RPMI7951 (cell line): ENCODE results near the gene URGCP. TPM values are rescaled to one million over a fixed set of nuclear protein-coding genes. Genes with fewer than 3 reads are reported as not detected.
A peak's percentile ranks its signal among the peaks of the same experiment; 100 is the strongest.
"Not testable (repeated sequence)": the region's sequence is repeated elsewhere in the genome, so short reads cannot be mapped to it uniquely, and the experiment has no call there.

ENCODE experiments used
- DNase-seq: peaks from one replicate; pipeline ENCODE4 v3.0.0-alpha.2; 2012; ENCODE audit warnings: low read depth
- total RNA-seq: library from RNA; depleted of rRNA; stranded (reverse); fragments of >200 nt; shearing (Covaris generic); gene quantifications from 2 replicates; pipeline ENCODE4 v1.2.3, GENCODE V29; 2014

The URGCP gene
- total RNA-seq, 1 experiment from 2014 or later, result 29.4 TPM

- DNase-seq, result no peak
Measured at GRCh38 chr7:43914795-43915194, 8.4 kb upstream of the URGCP start.

DNA sequence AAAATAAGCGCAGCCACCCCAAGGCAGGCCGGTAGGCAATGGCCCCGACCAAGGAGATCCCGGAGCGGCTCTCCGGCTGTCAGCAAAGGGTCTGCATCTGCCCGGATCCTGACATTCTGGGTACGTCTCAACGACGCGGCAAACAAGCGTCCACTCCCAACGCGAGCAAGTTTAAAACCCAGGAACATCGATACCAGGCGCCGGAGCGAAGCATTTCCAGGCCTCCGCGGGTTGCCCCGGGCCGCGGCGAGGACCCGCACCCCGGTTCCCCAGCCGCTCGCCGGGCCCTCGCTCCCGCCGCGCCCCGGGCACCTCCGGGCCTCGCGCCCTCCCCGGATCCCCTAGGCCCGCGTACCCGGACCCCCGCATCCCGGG is 453 bp downstream of the URGCP start:
- DNase-seq, result peak; percentile 50

GRCh38 chr7:43905209-43905946 is 1.0 kb downstream of the URGCP start:
- DNase-seq, result peak; percentile 84

DNA sequence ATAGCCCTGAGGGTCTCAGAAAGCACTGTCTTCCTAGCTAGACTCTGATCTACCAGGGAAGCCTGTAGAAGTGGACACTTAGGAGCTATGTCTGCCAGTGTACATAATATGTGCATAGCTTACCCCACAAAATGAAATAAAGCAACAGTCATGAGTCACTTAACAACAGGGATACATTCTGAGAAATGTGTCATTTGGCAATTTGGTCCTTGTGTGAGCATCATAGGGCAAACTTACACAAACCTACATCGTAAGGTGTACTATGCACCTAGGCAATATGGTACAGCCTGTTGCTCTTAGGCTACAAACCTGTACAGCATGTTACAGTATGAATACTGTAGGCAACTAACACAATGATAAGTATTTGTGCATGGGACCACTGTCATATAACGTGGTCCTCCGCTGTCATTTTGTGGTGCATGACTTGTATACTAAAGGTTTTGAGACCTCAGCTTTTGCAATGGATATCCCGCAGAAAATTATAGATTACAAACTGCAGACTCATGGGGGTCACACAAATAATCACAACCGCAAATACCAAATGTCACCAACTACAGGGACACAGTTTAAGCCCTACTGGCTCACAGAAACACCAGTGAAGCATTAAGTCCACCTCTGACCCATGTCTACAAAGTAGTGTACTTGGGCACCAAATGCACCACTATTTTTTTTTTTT is 1.7 kb downstream of the URGCP start:
- DNase-seq, result peak; percentile 46

GRCh38 chr7:43902542-43903054 is 3.8 kb downstream of the URGCP start:
- DNase-seq, result no peak

GRCh38 chr7:43898571-43898970 is 7.8 kb downstream of the URGCP start:
- not testable (repeated sequence) for DNase-seq

- DNase-seq, result no peak
Measured at GRCh38 chr7:43895847-43896415, 10.5 kb downstream of the URGCP start.

DNA sequence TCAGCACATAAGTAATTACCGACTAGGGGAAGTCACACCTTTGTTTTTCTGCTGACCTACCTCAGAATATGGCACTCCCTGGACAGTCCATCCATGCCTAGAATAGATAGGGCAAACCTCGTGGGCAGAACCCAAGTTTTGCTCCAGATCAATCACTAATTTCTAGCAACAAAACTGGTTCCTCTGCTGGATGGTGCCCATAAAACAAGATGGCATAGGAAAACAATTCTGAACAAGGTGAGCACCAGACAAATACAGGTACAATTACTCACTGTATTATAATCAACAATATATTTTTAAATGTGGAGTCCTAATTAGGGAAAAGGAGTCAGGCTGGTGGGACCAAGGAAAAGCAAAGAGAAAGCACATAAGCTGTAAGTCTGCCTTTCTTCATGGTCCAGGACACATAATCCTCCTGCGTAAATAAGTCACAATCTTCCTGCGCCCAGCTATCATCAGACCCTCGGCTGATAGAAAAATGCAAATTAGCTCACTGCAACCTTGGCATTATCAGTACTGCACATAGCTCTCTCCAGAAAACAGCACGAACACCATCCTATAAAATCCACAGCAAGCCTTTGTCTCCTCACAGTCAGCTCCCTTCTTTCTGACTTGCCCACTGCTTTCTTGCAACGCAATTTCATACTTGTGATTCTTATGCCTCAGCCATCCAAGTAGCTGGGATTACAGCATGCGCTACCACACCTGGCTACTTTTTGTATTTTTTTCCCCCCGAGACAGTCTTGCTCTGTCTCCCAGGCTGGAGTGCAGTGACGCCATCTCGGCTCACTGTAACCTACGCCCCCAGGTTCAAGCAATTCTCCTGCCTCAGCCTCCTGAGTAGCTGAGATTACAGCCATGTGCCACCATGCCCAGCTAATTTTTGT is 15.1 kb downstream of the URGCP start:
- DNase-seq, result no peak

DNA sequence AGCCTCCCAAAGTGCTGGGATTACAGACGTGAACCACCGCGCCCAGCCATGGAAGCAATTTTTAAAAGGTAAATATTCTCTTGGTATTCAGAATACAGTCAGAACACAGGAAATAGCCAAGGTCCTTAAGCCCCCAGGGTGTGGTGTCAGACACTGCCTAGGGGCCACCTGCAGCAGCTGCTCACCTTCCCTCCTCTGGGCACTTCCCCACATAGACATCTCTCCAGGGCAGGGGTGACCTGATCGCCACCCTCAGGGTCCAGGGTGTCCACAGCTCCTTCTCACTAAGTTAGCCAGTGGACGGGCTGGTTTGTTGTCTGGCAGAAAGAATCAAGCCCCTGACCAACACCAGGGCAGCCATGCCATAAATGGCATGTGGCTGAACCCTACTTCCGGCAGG is 15.9 kb downstream of the URGCP start:
- no peak for DNase-seq

GRCh38 chr7:43888993-43889945 is 17.1 kb downstream of the URGCP start:
- DNase-seq, result peak; percentile 56

- no peak for DNase-seq
Measured at GRCh38 chr7:43884617-43885016, 21.8 kb downstream of the URGCP start.

GRCh38 chr7:43884209-43884608 is 22.2 kb downstream of the URGCP start:
- peak; percentile 46 for DNase-seq

- DNase-seq, result peak; percentile 84
Measured at GRCh38 chr7:43880596-43880995, 25.8 kb downstream of the URGCP start.

DNA sequence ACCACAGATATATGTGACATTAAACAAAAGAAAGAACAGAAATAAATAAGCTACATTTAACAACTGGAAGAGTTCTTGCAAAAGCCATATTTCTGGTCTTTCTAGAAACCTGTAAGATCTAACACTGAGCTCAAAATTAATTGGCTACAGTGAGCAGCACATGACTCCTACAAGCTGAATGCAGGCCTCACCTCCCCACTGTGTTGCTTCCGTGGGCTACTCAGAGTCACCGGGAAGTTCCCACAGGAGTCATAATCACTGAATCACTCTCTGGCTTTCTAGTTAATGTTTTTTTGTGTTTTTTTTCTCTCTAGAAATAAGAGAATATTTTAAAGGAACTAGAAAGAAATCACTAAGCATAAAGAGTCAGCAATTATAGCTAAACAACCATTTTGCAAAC is 26.9 kb downstream of the URGCP start:
- peak; percentile 77 for DNase-seq

DNA sequence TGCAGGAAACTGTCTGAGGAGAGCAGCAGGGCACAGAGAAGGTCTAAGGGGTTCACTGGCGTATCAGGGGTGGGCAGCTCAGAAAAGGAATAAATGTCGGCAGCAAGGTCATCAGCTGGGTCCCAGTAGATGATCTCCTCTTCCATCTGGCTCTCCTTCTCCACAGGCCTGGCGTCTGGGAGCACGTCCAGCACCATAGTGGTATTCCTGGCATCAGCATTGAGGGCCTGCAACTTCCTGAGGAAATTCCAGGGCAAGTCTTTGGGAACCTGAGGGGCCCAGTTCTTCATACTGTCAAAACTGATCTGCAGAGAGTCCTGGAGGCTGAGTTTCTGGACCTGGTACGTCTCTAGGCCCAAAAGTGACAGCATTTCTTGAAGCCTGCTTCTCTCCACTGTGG is 27.5 kb downstream of the URGCP start:
- DNase-seq, result peak; percentile 83

DNA sequence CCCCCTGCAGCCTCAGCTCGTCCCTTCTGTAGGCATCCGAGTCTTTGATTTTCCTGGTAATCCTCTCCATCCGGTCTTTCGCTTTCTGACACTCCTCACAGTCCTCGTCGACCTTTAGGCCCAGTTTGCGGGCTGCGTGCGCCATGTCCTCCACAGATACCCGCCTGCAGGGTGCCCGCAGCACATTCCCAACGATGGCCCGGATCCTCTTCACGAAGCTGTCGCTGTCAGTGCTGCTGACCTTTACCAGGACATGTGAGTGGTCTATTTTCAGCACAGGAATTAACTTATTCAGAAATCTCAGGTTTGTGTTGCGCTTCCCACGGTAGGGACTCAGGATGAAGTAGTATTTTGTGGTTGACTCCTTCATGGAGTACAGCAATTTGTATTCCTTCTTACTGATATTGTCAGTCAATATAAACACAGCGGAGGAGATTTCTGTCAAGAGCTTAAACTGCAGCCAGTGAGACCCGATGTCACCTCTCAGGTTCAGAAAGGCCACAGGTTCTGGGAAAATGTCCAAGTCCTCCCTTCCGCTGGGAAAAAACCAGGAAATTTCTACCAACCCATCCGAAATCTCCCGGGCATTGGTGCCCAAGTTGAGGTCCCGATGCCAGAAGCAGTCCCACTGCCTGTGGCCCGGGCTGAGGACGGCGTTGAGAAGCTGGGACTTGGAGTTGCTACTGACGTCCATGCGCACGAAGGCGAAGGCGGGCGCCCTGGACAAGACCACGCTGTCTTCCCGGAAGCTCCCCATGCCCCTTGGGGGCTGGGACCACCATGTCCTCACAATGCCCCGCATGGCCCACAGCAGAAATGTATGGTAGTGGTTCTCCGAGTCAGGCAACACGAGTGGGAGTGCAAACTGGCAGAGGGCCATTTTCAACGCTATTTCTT is 28.2 kb downstream of the URGCP start:
- DNase-seq, result no peak

- DNase-seq, result peak; percentile 83
Measured at GRCh38 chr7:43876976-43877745, 29.2 kb downstream of the URGCP start.

GRCh38 chr7:43876241-43876640 is 30.2 kb downstream of the URGCP start:
- DNase-seq, result no peak

- peak; percentile 92 for DNase-seq
Measured at GRCh38 chr7:43873300-43873699, 33.1 kb downstream of the URGCP start.
